GM18502 (cell line): ENCODE results near the gene MT1E.
"Not testable (repeated sequence)": the region's sequence is repeated elsewhere in the genome, so short reads cannot be mapped to it uniquely, and the experiment has no call there.

Source experiments
- ATAC-seq: cut with Tn5 transposase; IDR thresholded peaks from one replicate; pipeline ENCODE4 v1.9.1; 2021; ENCODE audit warnings: mild to moderate bottlenecking; ENCODE audit not compliant: unreplicated experiment, poor library complexity

The MT1E gene

DNA sequence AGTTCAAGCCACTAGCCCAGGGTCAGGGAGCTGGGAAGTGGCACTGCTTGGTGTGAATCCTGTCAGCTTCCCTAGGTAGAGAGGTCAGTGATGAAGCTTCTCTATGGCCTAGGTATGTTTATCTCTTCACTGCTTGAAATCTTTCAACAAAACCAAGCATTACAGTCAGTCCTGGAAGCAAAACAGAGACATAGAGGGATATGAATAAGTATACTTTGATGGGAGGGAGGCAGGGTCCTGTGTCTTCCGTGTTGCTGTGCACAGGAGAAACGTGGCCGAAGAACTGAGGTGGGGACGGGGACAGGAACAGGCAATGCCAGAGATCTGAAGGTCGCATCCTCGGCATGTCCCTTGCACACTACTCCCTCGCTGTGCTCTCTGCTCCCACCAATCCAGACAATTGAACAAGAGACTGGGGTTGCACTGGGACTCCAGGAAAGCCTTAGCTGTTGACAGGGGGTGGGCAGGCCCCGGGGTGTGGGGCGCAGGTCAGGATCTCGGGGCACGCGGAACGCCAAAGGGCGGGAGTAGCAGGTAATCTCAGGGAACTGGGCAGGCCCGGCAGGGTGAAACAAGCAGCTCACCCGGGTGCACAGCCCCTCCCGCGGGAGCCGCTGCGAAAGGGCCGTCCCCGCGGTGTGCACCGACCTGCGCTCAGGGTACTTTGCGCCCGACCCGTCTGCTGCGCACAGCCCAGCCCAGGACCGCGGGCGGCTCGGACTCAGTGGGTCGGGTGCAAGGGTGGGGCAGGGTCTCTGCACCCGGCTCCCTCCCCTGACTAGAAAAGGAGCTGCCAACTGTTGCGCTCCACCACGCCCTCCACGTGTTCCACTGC, 43.6 kb downstream of the MT1E start, which contains the start of gene MT1H:
MT1H (plus strand) TSS at position 810 of the 835 bp plus-strand sequence. CDS start 71 bp downstream, outside the sequence.
- no peak for ATAC-seq

DNA sequence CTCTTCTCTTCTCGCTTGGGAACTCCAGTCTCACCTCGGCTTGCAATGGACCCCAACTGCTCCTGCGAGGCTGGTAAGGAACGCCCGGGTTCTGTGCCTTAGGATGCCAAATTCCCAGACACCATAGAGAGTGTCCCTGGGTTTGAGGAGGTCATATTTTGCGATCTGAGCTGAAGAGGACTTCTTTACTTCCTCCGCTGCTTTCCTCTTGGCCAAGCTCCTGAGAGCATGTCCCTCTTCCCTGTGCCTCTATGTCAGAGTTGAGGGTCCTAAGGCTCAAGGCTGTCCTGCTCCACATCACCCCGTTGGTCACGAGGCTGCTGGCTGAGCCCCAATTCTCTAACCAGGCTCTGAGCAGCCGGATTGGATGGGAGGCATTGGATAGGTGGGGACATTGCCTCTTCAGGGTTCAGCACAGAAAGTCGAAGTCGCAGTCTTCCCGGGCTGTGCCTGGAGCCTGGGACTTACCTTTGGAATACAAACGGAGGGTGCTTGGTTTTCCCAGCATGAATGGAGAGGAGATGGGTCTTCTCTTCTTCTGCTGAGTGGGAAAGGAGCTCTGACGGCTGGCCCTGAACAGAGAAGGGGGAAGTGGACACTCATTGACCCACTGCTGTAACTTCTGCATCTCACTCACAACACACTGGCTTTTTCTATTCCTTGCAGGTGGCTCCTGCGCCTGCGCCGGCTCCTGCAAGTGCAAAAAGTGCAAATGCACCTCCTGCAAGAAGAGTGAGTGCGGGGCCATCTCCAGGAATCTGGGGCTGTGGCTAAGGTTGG, 44.4 kb downstream of the MT1E start:
- no peak for ATAC-seq

DNA sequence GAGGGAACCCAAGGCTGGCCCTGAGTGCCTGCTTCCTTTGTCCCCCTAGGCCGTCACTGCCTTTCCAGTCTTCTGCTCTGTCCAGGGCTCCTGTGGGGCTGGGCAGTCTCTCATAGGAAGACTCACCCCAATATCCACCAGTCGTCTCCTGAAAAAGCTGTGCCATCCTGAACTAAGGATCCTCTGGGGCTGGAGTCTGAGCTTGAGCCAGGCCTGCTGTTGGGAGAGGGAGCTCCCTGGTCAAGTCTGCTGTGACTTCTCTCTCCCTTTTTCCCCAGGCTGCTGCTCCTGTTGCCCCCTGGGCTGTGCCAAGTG, 45.0 kb downstream of the MT1E start:
- no peak for ATAC-seq

GRCh38 chr16:56671691-56672090, 46.1 kb downstream of the MT1E start:
- ATAC-seq = not testable (repeated sequence)

DNA sequence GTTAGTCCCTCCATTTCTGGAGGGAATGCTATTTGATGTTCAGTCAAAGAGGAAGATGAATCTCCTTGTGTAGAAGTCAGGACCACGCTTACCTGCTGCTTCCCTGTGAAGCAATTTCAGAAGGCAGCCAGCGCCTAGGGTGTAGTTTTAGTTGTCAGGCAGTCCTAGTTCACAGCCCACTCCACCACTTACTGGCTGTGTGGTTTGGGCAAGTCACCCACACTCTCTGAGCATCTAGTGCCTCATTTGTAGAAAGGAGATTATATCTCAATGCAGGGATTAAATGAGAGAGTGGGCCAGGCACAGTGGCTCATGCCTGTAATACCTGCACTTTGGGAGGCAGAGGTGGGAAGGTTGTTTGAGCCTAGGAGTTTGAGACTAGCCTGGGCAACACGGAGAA, 46.6 kb downstream of the MT1E start:
- ATAC-seq = not testable (repeated sequence)

- ATAC-seq = no peak
Measured at GRCh38 chr16:56672761-56673536, 47.4 kb downstream of the MT1E start.

DNA sequence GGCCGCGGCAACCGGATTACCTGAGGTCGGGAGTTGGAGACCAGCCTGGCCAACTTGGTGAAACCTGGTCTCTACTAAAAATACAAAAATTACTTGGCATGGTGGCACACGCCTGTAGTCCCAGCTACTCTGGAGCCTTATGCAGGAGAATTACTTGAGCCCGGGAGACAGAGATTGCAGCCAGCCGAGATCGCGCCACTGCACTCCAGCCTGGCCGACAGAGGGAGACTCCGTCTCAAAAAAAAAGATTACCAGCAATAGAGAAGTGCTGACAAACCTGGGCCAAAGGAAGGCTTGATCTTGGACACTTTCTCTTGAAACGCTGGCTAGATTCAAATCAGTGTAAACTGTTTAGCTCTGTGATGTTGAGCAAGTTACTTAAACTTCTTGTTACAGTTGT, 48.3 kb downstream of the MT1E start:
- ATAC-seq = no peak

GRCh38 chr16:56674570-56674969, 49.0 kb downstream of the MT1E start:
- not testable (repeated sequence) for ATAC-seq

- ATAC-seq = no peak
Measured at GRCh38 chr16:56675685-56676210, 50.2 kb downstream of the MT1E start.
